GM18951 (cell line): ENCODE data around the gene MYO15B.

Experiments used
- POLR2A ChIP-seq: IDR thresholded peaks from 4 replicates; pipeline ENCODE4 v1.6.1; 2011; ENCODE audit warnings: mild to moderate bottlenecking; ENCODE audit not compliant: insufficient read length, insufficient read depth; ENCODE audit errors: extremely low read depth
- in situ Hi-C: fragments of 300-500 bp; cut with MboI; formaldehyde crosslinking; loops from one replicate; pipeline ENCODE4 v1.12.0; 2022; ENCODE audit warnings: low sequenced_read_pairs, mixed read lengths, inconsistent platforms; ENCODE audit not compliant: unreplicated experiment

The MYO15B gene

GRCh38 chr17:75587675-75588595, at the start of gene MYO15B:
MYO15B (plus strand) TSS chr17:75587800; CDS start chr17:75588058, 258 bp downstream.
- TF ChIP-seq POLR2A, result no peak
- in situ Hi-C loops, result no loop called here

- no peak for TF ChIP-seq POLR2A
- in situ Hi-C loops, result no loop called here
Observed at GRCh38 chr17:75539967-75540729, 47.5 kb upstream of the MYO15B start.

DNA sequence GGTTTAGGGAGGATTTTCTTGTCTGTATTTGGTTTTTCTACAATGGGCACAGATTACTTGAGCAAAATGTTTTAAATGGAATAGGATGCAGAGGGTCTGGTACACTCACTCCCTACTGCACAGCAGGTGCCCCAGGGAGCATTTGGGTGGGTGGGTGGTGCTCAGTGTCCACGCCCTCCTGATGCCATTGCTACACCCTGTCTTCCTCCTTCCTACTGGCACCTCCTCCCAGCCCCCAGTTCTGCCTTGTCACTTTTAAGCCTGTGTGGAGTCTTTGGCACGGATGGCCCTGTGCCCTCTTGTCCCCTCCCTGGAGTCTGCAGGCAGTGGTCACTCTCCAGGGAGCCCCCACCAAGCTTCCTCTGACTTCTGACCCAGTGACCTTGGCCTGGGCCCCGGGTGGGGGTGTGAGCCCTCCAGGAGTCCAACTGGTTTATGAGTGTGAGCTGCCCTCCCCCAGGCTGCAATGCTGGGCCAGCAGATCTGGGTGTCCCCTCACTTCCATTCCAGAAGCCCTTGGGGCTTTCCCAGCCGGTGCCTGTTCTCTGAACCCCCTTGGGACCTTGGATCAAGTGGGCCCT, 46.6 kb upstream of the MYO15B start:
- in situ Hi-C loops, result no loop called here
- TF ChIP-seq POLR2A, result no peak

- no peak for TF ChIP-seq POLR2A
- in situ Hi-C loops, result no loop called here
Observed at GRCh38 chr17:75542229-75542628, 45.4 kb upstream of the MYO15B start.

DNA sequence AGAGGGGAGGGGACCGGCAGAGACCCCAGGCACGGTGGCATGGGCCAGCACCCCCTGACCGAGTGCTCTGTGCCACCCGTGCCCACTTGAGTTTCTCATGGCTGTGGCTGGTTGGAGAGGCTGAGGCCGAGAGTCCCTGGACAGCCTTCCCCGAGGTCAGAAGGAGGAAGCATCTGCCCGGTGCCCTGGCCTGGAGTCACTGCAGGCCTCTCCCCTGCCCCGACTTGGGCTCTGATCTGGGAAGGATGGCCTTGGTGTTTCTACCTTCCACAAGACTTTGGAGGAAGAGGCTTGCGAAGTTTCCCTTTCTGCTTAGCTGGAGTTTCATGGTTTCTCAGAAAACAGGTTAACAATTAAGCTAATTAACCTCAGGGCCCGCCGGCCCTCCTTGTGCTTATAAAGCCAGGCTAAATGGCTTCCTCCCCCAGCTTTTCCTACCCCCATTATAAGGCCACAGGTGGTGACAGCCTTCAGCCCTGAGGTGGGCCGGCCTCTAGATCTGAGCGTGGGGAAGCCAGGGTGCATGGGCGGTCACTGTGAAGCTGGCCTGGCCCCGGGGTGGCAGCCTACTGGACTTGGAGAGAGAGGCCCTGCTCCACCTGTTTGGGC, 44.8 kb upstream of the MYO15B start:
- no peak for TF ChIP-seq POLR2A
- in situ Hi-C loops, result no loop called here

DNA sequence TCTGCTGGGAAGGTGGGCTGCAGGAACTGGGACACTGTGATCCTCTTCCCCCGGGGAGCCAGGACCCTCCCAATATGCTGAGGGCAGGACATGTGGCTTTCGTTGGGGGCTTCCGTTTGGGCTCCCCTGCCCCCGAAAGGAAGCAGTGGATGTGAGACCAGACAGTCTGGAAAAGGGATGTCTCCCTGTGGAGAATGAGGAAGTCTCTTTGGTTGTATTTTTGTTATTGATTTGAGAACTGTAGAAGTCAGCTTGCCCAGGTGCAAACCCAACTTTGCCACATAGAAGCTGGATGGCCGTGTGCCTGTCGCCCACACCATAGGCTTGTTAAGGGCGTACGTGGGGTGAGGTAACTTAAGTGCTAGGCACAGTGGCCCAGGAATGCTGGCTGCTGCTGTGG, 43.4 kb upstream of the MYO15B start:
- no peak for TF ChIP-seq POLR2A
- in situ Hi-C loops, result no loop called here

DNA sequence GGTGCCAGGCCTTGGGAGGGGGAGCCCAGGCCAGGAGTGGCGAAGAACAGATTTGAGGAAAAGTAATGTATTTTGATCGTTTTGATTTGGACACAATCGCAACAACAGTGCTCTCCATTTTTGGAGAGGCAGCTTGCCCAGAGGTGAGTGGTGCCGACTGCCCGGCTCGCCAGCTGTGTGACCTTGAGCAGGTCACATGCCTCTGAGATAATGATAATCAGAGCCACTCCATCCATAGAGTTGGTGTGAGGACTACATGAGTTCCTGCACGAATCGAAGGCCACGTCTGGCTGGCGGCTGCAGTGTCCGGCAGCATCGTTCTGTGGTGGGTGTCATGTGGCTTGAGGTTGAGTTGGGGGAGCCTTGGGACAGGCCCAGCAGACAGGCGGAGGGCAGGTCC, 41.4 kb upstream of the MYO15B start:
- in situ Hi-C loops, result no loop called here
- TF ChIP-seq POLR2A, result no peak

DNA sequence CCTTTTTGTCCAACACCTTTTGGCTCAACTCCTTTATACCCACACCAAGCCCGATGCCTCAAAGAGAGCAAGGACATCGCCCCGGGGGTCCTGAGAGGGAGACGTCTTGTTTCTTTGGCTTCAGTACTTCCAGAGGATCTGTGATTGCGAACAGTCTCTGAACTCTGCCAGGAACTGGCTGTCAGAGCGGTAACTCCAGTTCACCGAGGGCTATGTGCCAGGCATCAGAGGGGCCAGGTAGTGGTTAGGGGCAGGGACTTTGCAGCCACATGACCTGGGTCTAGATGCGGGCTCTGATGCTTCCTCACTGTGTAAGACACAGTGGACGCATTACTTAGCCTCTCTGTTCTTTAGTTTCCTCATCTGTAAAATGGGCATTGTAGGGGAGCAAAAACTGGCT, 40.5 kb upstream of the MYO15B start:
- TF ChIP-seq POLR2A, result no peak

DNA sequence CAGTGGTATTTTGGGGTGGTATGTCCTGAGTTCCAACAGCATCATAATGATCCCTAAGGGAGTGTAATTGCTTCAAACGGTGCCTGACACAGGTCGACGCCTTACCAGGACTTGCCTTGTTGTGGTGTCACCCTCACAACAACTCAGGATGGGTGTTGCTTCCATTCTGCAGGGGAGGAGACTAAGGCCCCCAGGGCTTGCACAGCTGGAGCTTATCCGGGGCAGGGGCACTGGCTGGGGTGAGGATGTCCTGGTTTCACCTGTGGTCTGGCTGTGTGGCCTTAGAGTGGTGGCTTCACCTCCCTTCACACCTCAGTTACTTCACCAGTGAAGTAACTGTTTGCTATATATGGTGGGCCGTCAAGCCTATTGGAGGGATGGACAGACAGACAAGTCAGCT, 38.8 kb upstream of the MYO15B start:
- in situ Hi-C loops, result no loop called here
- TF ChIP-seq POLR2A, result no peak

More for the DNA sequence above, 40.5 kb upstream of the MYO15B start:
- in situ Hi-C loops, result no loop called here

DNA sequence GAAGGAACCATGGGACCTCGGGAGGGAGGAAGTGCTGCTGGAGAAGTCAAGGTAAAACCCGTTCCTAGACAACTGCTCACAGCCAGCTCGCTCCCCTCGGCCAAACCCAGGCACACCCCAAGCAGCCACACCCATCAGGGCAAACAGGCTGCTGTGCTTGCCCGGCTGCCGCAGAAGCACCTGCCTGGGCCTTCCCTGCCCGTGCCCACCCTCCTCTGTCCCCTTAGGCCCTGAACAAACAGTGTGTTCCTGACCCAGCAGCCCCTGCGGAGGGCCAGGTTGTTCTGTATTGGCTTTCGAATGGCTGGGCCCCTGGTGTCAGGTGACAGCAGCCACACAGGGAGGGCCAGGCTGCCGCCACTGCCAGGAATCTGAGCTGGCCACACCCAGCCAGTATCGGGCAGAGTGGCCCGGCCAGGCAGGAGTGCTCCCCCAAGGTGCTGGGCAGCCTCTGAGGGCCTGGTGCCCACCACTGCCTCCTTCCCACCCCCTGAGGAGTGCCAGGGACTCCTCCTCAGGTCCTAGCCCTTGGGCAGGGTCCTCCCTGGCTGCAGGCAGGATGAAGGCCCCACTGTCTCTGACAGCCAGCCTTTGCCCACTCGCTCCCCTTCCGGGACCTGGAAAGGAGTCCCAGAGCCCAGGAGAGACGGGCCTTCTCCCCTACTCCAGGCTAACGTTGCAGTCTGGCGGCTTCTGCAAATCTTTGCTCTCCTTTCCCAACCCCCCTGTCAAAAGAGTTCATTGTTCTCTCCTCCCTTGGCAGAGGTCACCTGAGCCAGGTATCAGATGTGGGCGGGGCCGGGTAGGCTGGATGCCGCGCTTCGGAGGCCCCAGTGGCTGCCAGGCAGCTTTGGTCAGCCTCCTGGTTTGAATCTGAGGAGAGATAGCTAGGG, 38.1 kb upstream of the MYO15B start:
- TF ChIP-seq POLR2A, result no peak
- in situ Hi-C loops, result no loop called here

GRCh38 chr17:75550139-75550465, 37.5 kb upstream of the MYO15B start:
- in situ Hi-C loops, result no loop called here
- TF ChIP-seq POLR2A, result no peak

DNA sequence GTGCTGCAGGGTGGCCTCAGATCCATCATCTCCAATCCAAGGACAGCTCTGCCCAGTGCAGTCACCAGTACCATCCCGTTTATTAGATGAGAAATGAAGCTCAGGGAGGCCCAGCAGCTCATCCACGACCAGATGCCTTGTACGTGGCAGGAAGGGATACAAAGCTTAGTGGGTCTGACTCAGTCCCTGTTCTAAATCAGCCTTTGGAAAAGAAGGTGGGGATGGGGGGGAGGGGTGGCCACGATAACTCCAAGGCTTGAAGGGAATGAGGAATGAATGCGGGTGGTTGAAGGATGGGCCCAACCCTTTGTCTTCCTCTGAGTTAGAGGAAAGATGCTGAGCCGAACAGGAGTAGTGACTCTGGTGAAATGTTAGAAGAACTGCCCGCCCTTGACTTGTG, 36.3 kb upstream of the MYO15B start:
- no peak for TF ChIP-seq POLR2A
- in situ Hi-C loops, result no loop called here
